ENCODE results near the gene ZC3H12C.
"Not testable (repeated sequence)": the region's sequence is repeated elsewhere in the genome, so short reads cannot be mapped to it uniquely, and the experiment has no call there.

The ZC3H12C gene

GRCh38 chr11:110186456-110186855, 93.3 kb downstream of the ZC3H12C start:
- no peak for DNase-seq (ENCODE audit: low read depth)
- no peak overlapping the region for H3K4me3 ChIP-seq (ENCODE audit: low read depth, low read length)
- no peak for TF ChIP-seq CTCF (IDR thresholded peaks at IDR 0.05; ENCODE audit: control insufficient read depth, extremely low read depth, insufficient read depth)

- no peak for DNase-seq (ENCODE audit: low read depth)
- no peak for TF ChIP-seq CTCF (IDR thresholded peaks at IDR 0.05; ENCODE audit: control insufficient read depth, extremely low read depth, insufficient read depth)
- H3K4me3 ChIP-seq (ENCODE audit: low read depth, low read length), result no peak overlapping the region
Measured at GRCh38 chr11:110186867-110187266, 93.7 kb downstream of the ZC3H12C start.

DNA sequence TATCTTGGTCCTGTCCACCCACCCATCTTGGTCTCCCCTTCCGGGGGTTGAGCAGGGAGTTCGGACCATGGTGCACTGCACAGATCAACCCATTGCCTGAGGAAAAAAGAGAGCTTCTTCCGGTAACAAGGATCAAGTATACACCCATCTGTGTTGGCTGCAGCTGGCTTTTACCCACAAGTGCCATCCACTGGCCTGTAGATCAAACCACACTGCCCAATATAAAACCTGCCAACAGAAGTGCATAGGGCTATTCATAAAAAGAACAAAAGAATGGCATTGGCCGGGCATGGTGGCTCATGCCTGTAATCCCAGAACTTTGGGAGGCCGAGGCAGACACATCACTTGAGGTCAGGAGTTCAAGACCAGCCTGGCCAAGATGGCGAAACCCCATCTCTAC, 94.5 kb downstream of the ZC3H12C start:
- peak; percentile 30 for TF ChIP-seq CTCF (IDR thresholded peaks at IDR 0.05; ENCODE audit: control insufficient read depth, extremely low read depth, insufficient read depth)
- H3K4me3 ChIP-seq (ENCODE audit: low read depth, low read length), result no peak overlapping the region
- DNase-seq (ENCODE audit: low read depth), result no peak

- DNase-seq (ENCODE audit: low read depth), result no peak
- TF ChIP-seq CTCF (IDR thresholded peaks at IDR 0.05; ENCODE audit: control insufficient read depth, extremely low read depth, insufficient read depth), result no peak
- no peak overlapping the region for H3K4me3 ChIP-seq (ENCODE audit: low read depth, low read length)
Measured at GRCh38 chr11:110190885-110191284, 97.7 kb downstream of the ZC3H12C start.

DNA sequence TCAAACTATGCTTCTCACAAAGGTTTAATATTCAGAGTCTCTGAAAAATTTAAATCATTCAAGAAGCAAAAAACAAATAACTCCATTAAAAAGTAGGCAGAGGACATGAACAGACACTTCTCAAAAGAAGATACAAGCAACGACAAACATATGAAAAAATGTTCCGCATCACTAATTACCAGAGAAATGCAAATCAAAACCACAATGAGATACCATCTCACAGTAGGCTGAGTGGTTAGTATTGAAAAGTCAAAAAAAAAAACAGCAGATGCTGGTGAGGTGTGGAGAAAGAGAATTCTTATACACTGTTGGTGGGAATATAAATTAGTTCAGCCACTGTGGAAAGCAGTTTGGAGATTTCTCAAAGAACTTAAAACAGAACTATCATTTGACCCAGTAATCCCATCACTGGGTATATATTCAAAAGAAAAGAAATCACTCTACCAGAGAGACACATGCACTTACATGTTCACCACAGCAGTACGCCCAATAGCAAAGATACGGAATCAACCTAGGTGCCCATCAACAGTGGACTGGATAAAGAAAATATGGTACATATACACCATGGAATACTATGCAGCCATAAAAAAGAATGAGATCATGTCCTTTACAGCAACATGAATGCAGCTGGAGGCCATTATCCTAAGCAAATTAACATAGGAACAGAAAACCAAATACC, 99.6 kb downstream of the ZC3H12C start:
- not testable (repeated sequence) for DNase-seq (ENCODE audit: low read depth); H3K4me3 ChIP-seq (ENCODE audit: low read depth, low read length)

DNA sequence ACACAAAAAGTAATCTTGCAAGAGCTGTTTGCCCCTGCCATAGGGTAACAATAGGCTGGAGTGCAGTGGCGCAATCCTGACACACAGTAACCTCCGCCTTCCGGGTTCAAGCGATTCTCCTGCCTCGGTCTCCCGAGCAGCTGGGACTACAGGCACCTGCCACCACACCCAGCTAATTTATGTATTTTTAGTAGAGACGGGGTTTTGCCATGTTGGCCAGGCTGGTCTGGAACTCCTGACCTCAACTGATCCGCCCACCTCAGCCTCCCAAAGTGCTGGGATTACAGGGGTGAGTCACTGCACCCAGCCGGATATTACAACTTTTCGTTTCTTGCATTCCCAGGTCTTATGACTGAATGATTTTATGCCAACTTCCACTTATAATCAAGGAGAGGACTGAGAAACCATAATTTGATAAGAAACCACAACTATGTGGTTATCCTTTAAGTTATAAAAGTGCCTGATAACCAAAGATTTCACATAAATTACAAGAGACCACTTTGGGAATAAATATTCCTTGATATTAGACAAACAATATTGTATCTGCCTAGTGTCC, 101.1 kb downstream of the ZC3H12C start:
- not testable (repeated sequence) for H3K4me3 ChIP-seq (ENCODE audit: low read depth, low read length); DNase-seq (ENCODE audit: low read depth)

DNA sequence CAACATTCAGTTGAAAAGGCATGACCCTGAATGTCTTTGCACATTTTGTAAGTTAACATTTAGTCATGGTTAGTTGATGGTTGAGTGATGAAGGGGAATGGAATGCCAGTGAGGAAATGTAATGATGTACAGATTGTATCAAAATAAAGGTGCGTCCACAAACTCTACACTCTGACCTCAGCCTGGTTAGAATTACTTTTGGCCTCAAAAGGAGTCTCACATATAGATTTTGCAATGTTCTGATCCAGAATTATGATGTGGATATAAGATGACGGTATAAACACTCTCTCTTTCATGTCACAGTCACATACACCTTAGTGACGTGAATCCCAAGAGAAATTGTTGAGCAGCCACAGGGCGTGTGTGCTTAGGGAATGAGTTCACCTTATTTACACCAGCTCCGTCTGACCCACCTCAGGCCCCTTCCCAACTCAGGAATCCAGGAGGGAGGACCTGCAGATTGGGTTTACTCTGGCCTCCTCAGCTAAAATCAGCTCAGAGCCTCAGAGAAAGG, 103.1 kb downstream of the ZC3H12C start:
- DNase-seq (ENCODE audit: low read depth), result no peak
- no peak for TF ChIP-seq CTCF (IDR thresholded peaks at IDR 0.05; ENCODE audit: control insufficient read depth, extremely low read depth, insufficient read depth)
- no peak overlapping the region for H3K4me3 ChIP-seq (ENCODE audit: low read depth, low read length)

GRCh38 chr11:110196884-110197420, 103.8 kb downstream of the ZC3H12C start:
- H3K4me3 ChIP-seq (ENCODE audit: low read depth, low read length), result no peak overlapping the region
- no peak for TF ChIP-seq CTCF (IDR thresholded peaks at IDR 0.05; ENCODE audit: control insufficient read depth, extremely low read depth, insufficient read depth)
- no peak for DNase-seq (ENCODE audit: low read depth)
